GM12801 (cell line): ENCODE results near the gene TLR5.

Source experiments
- CTCF ChIP-seq: IDR thresholded peaks from one replicate; pipeline ENCODE4 v1.5.1; 2011; ENCODE audit warnings: control low read depth; ENCODE audit not compliant: insufficient read length; ENCODE audit errors: extremely low read depth

The TLR5 gene

GRCh38 chr1:223076362-223076761, 66.7 kb downstream of the TLR5 start:
- no peak for TF ChIP-seq CTCF

GRCh38 chr1:223075834-223076233, 67.2 kb downstream of the TLR5 start:
- TF ChIP-seq CTCF = no peak

- TF ChIP-seq CTCF = no peak
These were observed 68.4 kb downstream of the TLR5 start for GRCh38 chr1:223074445-223075300.

- no peak for TF ChIP-seq CTCF
These were observed 74.0 kb downstream of the TLR5 start for GRCh38 chr1:223068900-223069665.

GRCh38 chr1:223067914-223068313, 75.1 kb downstream of the TLR5 start:
- TF ChIP-seq CTCF = no peak

GRCh38 chr1:223066415-223066814, 76.6 kb downstream of the TLR5 start:
- TF ChIP-seq CTCF = no peak

- no peak for TF ChIP-seq CTCF
These were observed 80.9 kb downstream of the TLR5 start for GRCh38 chr1:223062177-223062576.
